ENCODE data around the gene DOCK1. TPM values are rescaled to one million over a fixed set of nuclear protein-coding genes. Genes with fewer than 3 reads are reported as not detected.

DOCK1 gene
- polyA plus RNA-seq, 10 donors: 29.4 to 45.4 (median 34.4) TPM

DNA sequence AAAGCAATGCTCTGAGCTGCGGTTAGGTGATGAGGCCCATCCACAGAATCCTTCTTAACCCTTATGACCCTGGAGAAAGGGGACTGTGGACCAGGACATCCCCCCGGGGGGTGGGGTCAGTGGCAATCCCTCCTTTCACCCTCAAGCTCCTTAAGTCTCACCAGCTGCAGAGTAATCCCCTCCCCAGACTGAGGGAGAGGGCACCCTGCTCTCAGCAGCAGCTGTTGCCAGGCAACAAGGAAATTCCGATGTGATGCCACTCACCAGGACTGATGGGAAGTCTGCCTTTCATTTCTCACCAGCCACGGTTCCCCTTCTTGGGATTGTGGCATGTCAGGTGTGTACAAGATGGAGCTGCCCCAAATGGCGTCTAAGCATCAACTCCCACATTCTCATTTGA lies 129.6 kb downstream of the DOCK1 start:
- DNase-seq: no peak

DNA sequence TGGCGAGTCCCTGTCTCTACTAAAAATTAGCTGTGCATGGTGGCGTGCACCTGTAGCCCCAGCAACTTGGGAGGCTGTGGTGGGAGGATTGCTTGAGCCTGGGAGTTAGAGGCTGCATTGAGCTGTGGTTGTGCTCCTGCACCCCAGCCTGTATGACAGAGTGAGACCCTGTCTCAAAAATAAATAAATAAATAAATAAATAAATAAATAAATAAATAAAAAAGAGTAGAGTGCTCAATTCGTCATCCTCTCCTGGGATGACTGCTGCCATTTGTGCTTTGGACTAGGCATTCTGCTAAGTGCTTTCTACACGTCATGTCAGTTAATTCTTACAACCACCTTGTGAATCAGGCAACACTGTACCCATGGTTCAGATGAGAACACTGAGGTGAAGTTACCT lies 130.6 kb downstream of the DOCK1 start:
- no peak for DNase-seq

DNA sequence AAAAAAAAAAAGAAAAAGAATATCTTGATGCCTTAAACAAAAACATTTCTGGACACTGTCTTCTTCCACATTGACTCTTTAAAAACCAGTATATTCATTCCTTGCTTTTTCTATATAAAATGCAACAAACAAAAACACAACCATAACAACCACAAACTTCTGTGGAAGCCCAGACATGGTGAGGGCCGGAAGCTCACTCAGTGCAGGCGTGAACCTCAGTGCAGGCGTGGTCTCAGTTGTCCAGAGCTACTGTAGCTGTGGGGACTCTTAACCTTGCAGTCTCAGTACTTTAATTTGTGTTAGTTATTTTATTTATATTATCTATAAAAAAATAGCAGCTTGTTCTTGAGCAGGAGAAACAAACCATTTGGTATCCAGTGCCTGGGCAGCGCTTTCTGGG lies 131.8 kb downstream of the DOCK1 start:
- DNase-seq: no peak

DNA sequence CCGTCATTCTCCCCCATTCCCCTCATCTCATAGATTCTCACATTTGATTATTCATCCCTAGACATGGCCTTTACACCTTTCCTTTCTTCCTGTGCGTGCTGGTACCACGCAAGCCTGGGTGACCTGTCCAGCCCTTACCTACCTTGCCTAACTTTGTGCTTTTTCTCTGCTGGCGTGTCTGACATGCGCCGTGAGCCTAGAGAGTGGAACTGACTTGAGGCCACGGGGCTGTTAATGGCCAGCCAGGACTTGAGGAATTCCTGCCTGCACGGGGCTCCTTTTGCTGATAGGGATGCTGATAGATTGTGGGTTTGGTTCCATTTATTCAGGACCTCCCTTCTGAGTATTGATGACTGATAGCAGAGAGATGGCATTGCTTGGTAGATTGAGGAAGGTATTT lies 134.2 kb downstream of the DOCK1 start:
- no peak for DNase-seq

DNA sequence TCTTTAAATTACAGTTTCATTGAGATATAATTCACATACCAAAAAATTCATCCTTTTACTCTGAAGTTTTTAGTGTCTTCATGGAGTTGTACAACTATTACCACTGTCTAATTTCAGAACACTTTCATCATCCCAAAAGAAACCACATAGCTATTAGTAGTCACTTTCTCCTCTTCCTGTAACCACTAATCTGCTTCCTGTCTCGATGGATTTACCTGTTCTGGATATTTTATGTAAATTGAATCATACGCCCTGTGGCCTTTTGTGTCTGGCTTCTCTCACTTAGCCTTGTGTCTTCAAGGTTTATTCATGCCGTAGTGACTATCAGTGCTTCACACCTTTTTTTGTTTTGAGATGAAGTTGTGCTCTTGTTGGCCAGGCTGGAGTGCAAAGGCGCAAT lies 135.5 kb downstream of the DOCK1 start:
- no peak for DNase-seq

DNA sequence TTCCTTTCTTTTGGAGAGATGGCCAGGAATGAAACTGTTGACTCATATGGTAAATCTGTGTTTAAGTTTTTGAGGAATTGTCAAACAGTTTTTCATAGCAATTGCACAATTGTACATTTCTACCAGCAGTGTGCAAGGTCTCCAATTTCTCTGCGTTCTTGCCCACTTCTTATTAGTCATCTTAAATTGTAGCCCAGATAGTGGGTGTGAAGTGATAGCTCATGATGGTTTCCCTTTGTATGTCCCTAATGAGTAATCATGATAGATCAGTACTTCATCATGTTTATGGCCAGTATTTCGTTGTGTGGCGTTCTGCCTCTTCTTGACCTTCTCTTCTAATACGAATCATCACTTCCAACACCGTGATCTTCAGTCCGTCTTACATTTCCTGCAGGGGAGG lies 136.3 kb downstream of the DOCK1 start:
- peak in 1 of 3 donors; percentile 75 for DNase-seq

DNA sequence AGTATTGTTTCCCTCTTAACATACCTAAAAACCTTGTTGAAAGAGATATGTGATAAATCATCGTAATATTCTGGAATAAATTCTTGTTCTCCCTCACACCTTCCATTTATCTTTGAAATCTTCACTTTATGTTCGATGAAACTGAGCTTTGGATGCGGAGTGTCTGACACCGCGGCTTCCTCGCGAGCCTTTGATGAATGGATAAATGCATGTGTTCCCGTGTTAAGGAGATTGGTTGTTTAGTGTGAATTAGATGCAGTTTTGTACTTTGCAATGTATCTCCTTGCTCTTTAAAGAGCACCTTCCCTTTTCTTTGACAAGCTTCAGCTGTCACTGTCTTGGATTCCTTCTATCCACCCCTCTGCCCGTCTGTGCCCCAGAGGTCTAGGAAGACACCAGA lies 138.1 kb downstream of the DOCK1 start:
- no peak for DNase-seq

DNA sequence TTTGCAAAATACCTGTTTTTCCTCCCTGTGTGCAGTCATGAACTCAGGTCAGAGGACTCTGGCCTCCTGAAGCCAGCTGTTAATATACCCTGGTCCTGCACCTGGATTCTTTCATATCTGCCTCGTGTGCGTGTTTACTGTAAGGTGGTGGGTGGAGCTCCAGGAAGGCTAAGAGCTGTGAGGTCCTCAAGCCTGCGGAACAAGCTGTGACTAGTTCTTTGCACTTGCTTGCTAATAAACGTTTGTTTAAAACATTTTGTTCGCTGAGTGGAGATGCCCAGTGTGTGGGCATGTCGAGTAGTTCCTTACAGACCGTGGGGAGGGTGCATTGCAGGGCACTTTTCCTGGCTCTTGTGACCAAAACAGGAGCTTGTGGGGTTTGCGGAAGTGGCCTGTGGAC lies 139.0 kb downstream of the DOCK1 start:
- DNase-seq: no peak

DNA sequence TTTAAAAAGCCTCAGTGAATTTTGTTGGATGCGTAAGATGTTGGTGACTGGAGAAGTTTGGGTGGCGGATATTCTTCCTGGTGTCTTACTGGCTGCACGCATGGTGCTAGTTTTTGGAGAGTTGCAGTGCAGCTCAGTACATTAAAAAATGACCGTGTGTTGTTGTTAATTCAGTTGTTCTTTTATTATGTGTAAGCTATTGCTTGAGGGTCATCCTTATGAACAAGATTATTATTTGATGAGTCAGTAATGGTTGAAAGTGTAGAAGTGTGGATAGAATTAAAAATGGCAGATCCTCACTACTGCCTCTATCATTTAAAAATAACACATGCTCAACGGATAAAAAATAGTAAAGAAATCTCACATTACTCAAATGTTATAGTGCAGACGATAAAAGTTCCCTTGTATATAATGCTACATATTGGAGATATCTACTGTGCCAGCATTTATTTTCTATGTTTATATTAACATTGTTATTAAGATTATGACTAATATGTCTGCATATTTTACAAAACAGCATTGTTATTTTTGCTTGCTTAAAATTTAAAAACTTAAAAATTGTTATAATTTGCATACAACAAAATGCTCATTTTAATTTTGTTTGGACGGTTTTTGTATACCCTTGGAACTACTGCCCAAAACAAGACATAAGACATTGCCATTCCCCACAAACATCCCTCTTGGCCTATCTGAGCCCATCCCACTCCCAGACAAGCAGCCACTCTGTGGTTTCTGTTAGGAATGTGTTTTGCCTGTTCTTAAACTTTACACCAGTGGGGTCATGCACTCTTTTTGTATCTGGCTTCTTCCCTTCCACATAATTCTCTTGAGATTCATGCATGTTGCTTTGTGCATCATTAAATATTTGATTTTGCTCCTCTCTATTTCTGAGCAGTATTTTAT lies 142.0 kb downstream of the DOCK1 start:
- peak in 1 of 3 donors; percentile 7 for DNase-seq

DNA sequence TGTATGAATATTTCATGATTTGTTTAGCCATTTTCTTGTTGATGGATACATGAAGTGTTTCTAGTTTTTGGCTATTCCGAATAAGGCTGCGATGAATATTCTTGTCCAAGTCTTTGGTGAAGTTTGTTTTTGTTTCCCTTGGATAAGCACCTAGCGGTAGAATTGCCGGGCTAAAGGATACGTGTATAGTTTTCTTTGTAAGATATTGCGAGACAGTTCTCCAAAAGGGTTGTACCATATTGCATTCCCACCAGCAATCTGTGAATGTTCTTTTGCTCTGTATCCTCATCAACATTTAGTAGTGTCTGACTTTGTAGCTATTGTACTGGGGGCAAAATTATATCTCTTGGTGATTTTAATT lies 142.6 kb downstream of the DOCK1 start:
- no peak for DNase-seq

DNA sequence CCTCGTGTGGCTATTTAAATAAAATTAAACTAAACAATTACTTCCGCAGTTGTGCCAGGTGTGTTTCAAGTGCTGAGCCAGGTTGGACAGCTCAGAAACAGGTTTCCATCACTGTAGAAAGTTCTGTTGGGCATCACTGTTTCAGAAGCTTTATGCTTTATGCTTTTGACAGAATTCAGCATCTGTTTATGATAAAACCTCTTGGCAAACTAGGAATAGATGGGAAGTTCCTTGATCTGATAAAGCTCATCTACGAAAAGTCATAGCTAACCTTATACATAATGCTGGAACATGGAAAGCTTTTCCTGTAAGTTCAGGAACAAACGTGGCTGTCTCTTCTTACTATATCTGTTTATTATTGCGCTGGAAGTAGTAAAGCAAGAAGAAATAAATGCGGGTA lies 143.4 kb downstream of the DOCK1 start:
- peak; percentile 4 to 25 (median 15) for DNase-seq

DNA sequence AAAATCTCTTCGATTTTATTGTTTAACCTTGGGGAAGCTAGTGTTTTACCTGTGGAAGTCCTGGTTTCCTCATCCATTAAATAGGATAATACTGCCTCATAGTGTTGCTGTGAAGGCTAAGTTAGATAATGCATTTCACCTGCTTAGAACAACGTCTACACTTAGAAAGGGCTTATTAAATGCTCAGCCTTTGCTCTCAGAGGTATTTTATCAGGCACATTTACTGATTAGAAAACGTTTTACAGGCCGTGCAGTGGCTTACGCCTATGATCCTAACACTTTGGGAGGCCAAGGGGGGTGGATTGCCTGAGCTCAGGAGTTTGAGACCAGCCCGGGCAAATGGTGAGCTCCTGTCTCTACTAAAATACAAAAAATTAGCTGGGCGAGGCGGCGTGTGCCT lies 146.8 kb downstream of the DOCK1 start:
- no peak for DNase-seq

DNA sequence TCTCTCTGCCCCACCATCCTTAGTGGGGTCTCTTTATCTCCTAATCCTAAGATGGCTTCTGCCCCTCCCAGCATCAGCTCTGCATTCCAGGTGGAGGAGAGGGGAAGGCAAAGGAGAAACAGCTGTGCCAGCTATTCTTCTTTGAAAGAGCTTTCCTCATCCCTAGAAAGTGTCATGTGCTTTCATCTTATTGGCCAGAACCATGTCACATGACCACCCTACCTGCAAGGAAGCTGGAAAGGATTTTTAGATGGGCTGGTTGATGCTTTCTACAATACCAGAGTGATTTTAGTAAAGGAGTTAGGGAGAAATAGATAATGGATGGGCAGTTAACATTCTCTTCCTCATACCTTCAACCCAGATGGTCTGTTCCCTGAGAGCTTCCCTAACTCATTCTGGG lies 150.0 kb downstream of the DOCK1 start:
- no peak for DNase-seq

DNA sequence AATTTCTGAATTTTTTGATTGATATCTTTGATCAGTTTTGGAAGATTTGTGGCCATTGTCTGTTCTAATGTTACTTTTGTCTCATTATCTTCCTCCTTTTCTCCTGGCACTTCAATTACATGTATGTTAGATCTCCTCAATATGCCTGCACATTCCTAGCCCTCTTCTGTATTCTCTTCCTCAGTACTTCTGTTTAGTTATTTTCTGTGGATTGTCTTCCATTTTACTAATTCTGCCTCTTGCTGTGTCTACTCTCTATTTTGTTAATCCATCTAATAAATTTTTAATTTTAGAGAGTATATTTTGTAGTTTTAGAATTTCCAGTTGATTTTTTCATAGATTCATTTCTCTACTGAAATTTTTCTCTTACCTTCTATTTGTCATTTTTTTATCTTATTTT lies 154.1 kb downstream of the DOCK1 start:
- DNase-seq: no peak

DNA sequence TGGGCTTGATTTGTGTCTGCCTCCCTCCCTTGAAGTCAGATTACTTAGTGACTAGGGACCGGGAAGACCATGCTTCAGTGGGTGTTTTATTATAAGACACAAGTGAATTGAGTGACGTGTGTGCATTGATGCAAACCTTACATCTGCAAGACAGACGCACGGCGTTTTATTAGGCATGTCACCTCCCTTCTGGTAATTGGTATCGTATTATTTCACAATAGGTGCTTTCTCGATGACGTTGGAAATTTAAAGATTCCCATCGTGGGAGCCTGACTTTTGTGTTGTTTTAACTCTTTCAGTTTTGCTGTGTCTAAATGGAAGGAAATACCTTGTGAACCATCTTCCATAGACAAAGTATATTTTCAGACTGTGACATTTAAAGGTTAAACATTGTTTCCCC lies 158.5 kb downstream of the DOCK1 start:
- no peak for DNase-seq

DNA sequence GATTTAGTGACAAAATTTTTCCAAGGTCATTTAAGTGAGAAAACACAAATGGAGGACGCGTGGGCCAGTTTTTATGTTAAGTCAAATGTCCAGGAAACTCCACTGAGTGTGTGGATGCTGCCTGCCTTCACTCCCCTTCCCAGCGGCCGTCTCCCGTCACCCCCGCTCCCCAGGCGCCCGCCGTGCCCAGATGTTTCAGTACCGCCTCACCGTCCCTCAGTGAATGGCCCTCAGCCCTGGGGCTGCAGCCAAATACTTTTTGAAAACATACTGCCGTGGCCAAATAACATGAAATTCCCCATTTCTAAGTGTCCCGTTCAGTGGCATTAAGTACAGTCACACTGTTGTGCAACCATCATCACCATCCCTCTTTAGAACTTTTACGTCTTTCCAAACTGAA lies 159.2 kb downstream of the DOCK1 start:
- DNase-seq: no peak

DNA sequence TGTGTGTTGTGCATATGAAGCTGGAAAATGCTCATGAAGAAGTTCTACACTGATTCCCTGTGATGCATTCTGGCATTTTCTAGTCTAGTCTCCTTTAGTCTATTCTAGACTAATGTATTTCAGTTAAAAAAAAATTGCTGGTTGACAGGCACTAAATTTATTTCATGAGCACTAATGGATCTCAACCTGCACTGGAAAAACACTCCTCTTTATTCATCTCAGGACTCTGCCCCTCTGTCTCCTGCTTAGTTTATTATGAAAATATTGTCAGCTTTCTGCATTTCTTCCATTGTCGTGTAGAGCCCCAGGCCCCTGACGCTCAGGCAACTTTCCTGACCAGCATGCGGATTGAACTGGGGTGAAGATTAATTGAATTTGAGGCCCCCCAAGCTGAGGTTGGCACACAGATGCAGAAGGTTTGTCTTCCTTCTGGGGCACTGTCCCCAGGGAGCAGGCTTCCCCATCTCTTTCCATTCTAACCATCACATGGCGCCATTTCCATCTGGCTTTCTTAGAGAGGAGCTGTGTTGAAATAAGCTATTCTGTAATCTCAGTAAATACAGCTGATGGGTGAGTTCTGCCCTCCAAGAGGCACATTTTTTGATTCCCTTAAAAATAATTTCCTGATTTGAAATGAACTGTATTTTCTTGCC lies 162.4 kb downstream of the DOCK1 start:
- DNase-seq: no peak

DNA sequence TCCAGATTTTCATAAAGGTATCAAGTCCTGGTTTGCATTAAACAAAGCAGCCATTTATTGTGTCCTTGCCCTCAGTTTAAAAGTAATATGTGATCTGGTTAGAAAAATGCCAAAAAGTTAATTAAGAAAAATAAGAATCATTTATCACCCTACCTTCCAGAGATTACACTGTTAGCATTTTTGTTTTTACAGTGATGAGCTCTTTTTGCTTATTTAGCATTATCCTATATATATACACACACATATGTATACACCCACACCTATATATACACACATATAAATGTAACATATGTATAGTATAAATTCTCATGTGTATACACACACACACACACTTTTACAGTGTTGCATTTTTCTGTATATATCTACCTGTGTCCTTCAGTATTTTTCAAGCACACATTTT lies 163.3 kb downstream of the DOCK1 start:
- DNase-seq: no peak

DNA sequence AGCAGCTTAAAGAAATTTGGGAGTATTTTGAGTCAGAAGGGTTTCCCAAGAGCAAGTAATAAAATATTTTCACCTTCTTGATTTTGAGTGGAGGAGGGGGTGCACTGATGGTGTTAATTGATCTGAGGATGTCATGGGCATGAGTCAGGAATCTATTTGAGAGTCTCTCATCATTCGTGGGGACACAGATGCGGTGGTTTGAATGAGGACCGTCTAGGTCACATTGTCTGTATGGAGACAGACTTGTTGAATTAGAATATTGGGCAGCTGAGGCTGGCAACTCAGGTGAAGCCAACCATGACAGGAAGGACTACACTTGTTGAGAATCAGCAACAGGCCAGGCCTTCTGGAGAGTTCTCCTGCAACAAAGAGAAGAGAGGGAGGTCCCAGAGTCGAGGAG lies 164.2 kb downstream of the DOCK1 start:
- DNase-seq: no peak

DNA sequence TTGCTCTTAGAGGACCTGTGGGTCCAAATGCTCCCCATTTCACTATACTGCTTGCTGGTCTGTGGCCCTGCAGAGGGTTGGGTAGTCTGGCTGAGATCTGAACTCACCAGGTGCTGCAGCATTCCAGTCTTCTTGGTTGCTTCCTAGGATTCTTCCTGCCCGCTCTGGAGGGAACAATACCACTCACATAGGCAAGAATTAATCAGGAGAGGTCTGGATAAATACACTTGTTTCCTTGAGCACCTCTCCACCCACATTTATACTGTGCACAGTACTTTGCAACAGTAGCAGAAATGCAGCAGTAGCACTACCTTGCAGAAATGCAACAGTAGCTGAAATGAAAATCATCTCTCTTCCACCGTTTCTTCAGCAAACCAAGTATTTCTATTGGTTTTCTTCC lies 165.9 kb downstream of the DOCK1 start:
- no peak for DNase-seq

DNA sequence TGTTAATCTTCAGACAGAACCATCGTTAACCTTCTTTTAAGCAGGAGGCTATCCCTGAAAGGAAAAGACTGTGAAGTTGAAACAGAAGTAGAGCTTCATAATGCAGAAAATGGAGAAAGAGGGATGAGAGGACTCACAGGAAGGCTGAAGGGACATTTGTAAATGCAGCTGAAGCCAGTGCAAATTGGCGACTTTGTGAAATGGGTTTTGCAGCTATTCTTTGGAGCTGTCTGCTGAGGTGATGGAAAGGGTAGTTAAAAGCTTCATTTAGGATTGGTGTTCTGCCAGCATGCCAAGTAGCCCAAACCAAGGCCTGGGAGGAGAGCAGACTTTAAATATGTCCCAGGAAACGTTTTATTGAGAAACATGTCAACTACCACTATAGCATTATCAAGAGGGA lies 168.4 kb downstream of the DOCK1 start:
- DNase-seq: no peak

DNA sequence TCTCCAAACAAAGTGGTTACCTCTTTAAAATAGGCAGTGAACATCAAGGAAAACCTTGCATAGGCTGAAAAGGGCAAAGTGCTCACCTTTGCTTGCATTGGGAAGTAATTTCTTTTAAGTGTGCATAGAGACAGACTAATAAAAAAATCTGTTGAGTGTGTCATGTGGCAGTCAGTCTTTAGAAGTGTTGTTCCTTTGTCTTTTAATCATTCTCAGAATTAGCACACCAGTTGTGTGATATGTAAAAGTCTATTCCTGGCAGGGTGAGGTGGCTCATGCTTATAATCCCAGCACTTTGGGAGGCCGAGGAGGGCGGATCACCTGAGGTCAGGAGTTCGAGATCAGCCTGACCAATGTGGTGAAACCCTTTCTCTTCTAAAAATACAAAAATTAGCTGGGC lies 174.2 kb downstream of the DOCK1 start:
- no peak for DNase-seq

DNA sequence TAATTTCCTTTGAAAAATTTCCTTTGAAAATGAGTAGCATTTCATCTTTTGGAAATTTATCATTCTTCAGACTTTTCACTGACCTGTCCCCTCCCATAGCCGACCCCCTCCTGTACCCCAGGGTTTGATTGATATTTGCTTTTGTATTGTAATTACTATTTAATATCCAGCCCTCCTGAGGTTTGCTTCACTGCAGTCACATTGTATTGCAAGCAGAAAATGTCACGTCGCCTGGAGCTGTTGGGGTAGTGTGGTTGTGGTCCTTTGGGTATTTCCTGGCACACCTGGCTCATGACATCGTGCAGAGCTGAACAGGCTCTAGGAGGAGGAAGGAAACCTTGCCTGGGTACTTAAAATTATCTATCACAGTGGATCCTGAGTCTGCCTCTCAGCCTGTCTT lies 175.1 kb downstream of the DOCK1 start:
- no peak for DNase-seq

DNA sequence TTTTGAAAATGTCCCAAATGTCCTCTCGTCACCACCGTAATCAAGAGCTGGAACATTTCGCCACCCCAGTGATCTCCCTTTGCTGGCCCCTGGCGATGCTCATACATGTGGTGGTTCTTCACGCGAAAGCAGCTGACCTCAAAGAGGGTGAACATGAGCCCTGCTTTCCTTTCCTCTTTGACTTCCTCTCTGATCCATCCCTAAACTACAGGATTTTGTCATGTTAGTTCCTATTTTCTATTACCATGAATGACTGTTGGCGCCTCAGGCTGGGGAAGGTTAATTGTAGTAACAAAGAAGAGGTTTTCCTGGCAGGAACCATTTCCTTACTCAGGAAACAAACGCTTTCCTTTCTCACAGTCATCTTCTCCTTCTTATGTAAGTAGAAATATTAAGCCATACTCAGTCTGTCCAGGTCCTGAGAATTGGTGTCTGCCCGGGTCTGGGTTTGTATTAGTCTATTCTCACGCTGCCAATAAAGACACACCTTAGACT lies 176.7 kb downstream of the DOCK1 start:
- no peak for DNase-seq

All from muscle of back (tissue), 11 donors.